Stimulated activated CD4-positive, alpha-beta T cell treated with anti-CD3 and anti-CD28 coated beads, Interleukin-1b, Interleukin-23, amount 100 ng/mL, for 48 hours (primary cell): Measurements from ENCODE around the gene ZNF783.
A peak's percentile ranks its signal among the peaks of the same experiment; 100 is the strongest.

Experiments used
- DNase-seq: peaks from one replicate; pipeline ENCODE4 v3.0.0-alpha.2; 2020

Gene ZNF783

DNA sequence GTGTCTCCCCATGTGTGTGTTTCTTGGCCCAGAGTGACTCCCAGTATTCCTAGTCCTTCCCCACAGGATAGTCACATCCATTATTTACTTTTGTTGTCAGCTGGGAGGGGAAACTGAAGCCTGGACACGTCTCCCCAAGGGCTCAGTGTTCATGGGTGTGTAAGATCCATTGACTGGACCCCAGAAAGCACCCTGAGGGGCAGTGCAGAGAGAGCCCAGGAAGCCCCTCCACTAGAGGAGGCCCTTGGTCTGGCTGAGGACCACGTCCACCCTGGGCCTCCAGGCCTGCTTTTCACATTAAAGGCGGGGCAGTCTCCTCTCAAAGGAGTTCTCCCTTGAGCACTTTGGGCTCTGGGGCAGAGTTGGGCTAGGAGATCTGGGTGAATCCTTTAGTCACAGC is 21.3 kb downstream of the ZNF783 start:
- DNase-seq, result no peak

- peak; percentile 32 for DNase-seq
Observed at GRCh38 chr7:149284343-149284742, 22.3 kb downstream of the ZNF783 start.

- DNase-seq, result peak; percentile 97
Observed at GRCh38 chr7:149284850-149285585, 23.0 kb downstream of the ZNF783 start.

GRCh38 chr7:149285603-149286002 is 23.6 kb downstream of the ZNF783 start:
- no peak for DNase-seq

GRCh38 chr7:149286811-149287400 is 24.9 kb downstream of the ZNF783 start:
- no peak for DNase-seq

DNA sequence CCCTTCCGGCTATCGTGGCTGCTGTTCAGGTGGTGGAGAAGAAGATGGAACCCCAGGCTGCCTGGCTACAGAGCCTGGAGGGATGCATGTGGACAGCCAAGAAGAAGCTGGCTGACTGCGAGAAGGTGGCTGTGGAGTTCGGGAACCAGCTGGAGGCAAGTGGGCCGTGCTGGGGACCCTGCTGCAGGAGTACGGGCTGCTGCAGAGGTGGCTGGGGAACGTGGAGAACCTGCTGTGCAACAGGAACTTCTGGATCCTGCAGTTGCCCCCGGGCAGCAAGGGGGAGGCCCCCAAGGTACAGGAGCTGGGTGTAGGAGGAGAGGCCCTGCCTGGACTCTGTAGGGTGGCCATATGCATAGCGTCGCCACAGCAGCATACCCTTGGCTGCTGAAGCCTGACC is 25.6 kb downstream of the ZNF783 start:
- no peak for DNase-seq

DNA sequence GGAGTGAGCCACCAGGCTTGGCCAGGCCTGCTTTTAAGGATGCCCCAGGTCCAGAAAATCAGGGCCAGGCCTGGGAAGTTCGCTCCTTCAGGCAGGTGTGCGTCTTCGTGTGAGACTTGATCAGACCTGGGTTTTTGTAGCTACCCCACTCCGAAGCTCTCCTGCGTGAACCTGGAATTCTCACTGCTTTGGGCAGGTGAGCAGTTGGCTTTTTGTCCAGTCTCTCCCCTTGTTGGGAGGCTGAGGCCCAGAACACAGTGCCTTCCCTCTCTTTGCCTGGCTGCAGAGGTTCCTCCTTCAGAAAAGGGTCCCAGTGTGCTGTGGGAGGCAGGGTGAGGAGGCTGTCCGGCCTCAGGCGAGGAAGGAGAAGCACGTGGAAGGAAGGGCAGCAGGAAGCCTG is 27.3 kb downstream of the ZNF783 start:
- DNase-seq, result no peak

- DNase-seq, result no peak
Observed at GRCh38 chr7:149289856-149290255, 27.9 kb downstream of the ZNF783 start.

- no peak for DNase-seq
Observed at GRCh38 chr7:149291036-149291780, 29.2 kb downstream of the ZNF783 start.

DNA sequence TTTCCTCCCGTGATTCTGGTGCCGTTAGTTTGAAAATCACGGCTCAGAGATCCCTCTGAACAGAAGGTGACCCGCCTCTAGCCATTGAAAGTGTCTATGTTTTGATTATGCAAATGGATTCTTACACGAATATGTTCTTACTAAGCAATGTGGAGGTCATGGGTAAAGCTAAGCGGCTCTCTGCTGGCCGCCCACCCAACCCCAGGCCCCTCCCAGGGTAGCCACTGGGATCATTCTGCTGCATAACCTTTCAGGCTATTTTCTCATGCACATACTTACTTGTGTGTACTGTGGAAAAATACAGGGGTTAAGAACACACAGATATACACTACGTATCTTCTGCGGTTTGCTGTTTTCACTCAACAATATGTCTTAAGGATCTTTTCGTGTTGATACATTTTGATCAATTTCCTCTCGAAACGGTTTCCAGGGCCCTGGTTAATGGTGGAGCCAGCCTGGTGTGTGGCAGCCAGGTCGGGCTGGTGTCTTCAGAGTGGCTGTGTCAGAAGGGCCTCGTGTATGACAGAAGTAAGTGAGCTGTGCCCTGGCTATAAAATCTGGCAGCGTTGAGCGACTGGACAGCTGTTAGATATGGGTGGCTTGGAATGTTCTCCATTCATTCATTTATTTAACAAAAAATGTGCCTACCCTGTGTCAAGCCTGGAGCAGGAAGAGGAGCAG is 29.9 kb downstream of the ZNF783 start:
- DNase-seq, result no peak

GRCh38 chr7:149292462-149292823 is 30.4 kb downstream of the ZNF783 start:
- no peak for DNase-seq

DNA sequence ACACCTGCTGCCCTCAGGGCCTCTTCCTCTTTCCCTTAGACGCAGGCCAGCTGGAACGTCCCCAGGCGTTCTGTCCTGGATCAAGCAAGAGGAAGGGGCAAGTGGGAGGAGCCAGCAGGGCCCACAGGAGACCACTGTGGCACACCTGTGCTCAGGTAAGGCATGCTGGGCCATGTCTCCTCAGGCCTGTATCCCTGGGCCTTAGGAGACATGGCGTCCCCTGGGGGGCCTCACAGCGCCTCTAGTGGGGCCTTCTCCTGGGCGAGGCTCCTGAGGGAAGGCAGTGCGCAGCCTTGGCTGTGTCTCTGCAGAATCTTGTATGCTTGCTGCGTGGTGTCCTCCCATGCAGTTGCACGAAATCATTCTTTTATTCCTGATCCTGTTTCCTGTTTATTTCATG is 31.3 kb downstream of the ZNF783 start:
- DNase-seq, result no peak

- no peak for DNase-seq
Observed at GRCh38 chr7:149293946-149294633, 32.1 kb downstream of the ZNF783 start.

DNA sequence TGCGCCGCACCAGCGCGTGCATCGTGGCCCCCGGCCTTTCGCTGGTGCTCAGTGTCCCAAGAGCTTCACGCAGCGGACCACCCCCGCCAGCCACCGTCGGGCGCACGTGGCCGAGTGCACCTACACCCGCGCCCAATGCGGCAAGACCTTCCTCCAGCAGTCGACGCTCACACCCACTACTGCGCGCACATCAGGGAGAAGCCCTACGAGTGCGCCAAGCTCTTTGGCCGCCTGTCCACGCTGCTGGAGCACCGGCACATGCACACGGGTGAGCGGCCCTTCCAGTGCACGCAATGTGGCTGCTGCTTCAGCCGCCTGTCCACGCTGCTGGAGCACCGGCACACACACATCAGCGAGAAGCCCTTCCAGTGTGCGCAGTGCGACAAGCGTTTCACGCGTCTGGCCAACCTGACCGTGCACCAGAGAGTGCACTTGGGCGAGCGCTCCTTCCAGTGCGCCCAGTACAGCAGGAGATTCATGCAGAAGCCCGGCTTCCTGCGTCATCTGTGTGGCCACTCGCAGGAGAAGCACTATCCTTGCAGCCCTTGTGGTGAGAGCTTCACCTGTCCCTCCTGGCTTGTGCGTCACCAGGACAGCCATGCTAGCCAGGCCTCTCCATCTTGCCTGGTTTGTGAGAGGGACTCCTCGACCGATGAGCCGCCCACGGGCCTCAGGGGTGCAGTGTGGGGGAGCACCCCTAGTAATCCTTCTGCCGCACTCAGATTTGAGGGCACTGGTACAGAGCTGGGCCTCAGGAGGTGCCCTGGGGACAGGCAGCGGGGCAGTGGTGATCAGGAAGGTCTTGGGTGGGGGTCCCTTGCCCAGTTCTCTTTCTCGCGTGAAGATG is 32.9 kb downstream of the ZNF783 start:
- no peak for DNase-seq

- DNase-seq, result no peak
Observed at GRCh38 chr7:149295481-149295850, 33.5 kb downstream of the ZNF783 start.

DNA sequence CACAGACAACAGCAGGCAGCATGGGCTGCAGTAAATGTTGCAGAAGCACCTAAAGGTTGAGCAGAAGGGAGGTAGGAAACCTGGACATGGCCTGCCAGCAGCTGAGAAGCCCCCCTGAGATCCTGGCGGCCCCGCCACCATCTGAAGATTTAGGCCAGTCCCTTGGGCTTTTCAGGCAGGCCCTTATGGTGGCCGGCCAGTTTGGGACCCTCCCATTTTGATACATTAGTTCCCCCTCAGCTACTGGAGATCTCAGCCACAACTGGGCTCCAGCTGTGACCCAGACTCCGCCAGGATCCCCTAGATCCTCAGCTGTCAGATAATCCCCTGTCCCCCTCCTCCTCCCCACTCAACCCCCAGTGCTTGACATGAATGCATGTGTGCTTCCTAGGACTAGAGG is 34.4 kb downstream of the ZNF783 start:
- no peak for DNase-seq

GRCh38 chr7:149297034-149297755 is 35.2 kb downstream of the ZNF783 start:
- DNase-seq, result peak; percentile 50

DNA sequence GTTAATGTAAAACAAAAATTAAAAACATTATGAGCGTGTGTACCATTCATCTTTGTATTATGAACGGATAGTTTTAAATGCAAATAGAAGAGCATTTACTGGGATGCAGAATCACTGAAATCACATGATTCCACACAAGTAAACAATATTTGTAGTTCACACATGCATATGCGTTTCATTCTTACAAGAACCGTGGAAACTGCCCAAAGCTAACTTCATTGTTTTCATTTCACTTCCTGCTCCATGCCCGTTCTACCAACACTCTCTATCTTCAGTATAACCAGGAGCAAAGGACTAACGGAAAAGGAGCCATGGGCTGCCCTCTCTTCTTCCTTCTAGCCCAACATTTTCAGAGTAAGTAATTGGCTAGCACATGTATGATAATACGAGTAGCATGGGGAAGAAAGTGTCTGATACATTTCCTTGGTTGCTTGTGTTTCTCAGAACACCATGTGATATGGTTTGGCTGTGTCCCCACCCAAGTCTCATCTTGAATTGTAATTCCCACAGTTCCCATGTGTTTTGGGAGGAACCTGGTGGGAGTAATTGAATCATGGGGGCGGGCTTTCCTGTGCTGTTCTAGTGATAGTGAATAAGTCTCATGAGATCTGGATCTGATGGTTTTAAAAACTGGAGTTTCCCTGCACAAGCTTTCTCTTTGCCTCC is 38.8 kb downstream of the ZNF783 start:
- no peak for DNase-seq

- no peak for DNase-seq
Observed at GRCh38 chr7:149302222-149302621, 40.2 kb downstream of the ZNF783 start.

- DNase-seq, result no peak
Observed at GRCh38 chr7:149302865-149303264, 40.9 kb downstream of the ZNF783 start.

GRCh38 chr7:149304006-149304405 is 42.0 kb downstream of the ZNF783 start:
- DNase-seq, result no peak
